ENCODE results near the gene MMP11. TPM values are rescaled to one million over a fixed set of nuclear protein-coding genes. Genes with fewer than 3 reads are reported as not detected.

MMP11 gene
- total RNA-seq, 5 donors from 2014 or later (not counting 1 experiment from before 2014, with no cell fraction given), result 1.6 to 5.3 (median 2.5) TPM

GRCh38 chr22:23752090-23752691, 20.5 kb upstream of the MMP11 start:
- DNase-seq (peak in 1 of 35 experiments; percentile 28), ATAC-seq (replicated peaks in 1 of 4) (no peak)
- Histone ChIP-seq H3K4me1 (ENCODE audit: control insufficient read depth in 1 of 2, extremely low read depth in 1 of 2, insufficient read depth in 2 of 2, low read length in 2 of 2) (peaks cover 7 to 19% of the 10 kb centered on the region in 2 experiments), H3K27me3 (replicated peaks in 1 of 2; ENCODE audit: control insufficient read depth in 2 of 2, extremely low read depth in 1 of 2, insufficient read depth in 2 of 2, low read length in 1 of 2) (peaks cover 0 to 2% of the 10 kb centered on the region in 2 experiments), H3K36me3 (ENCODE audit: control insufficient read depth in 2 of 2, extremely low read depth in 1 of 2, insufficient read depth in 1 of 2, low read length in 1 of 2) (no peaks in the 10 kb centered on the region), H3K9me3 (no peaks in the 10 kb centered on the region), H3K4me3 (ENCODE audit: control insufficient read depth in 1 of 2, extremely low read depth in 1 of 2, low read length in 1 of 2) (no peak overlapping the region), H3K27ac (ENCODE audit: low read length) (no peak overlapping the region)
- H3K27me3 Mint-ChIP-seq, result no peaks in the 10 kb centered on the region
- peaks cover 9 to 21% (median 13%) of the 10 kb centered on the region in 3 donors for H3K4me1 Mint-ChIP-seq
- H3K36me3 Mint-ChIP-seq, result no peaks in the 10 kb centered on the region
- peak overlapping the region; percentile 77 to 78 (median 77) for H3K4me3 Mint-ChIP-seq
- 67% methylated on average over 7 of the region's 9 CpGs for WGBS (ENCODE audit: insufficient coverage)
- POLR2A ChIA-PET, result no interaction called here
- CTCF ChIA-PET, result interaction anchor here in 1 of 2 donors (0.6 kb wide), 1 partner anchor 15 kb away, joined by 5 read pairs; the partner anchor contains the start of gene CHCHD10
- H3K27ac Mint-ChIP-seq, result peak overlapping the region; percentile 64 to 74
- no peaks in the 10 kb centered on the region for H3K9me3 Mint-ChIP-seq

GRCh38 chr22:23752750-23753149, 19.9 kb upstream of the MMP11 start:
- no peak for DNase-seq
- H3K36me3 ChIP-seq (ENCODE audit: control insufficient read depth in 2 of 2, extremely low read depth in 1 of 2, insufficient read depth in 1 of 2, low read length in 1 of 2), result no peaks in the 10 kb centered on the region

GRCh38 chr22:23753385-23753784, 19.3 kb upstream of the MMP11 start:
- no peak for DNase-seq
- POLR2A ChIA-PET, result no interaction called here

More at GRCh38 chr22:23752750-23753149, 19.9 kb upstream of the MMP11 start:
- Histone ChIP-seq H3K4me1 (ENCODE audit: control insufficient read depth in 1 of 2, extremely low read depth in 1 of 2, insufficient read depth in 2 of 2, low read length in 2 of 2) (peaks cover 7 to 19% of the 10 kb centered on the region in 2 experiments), H3K9me3 (no peaks in the 10 kb centered on the region), H3K27me3 (replicated peaks in 1 of 2; ENCODE audit: control insufficient read depth in 2 of 2, extremely low read depth in 1 of 2, insufficient read depth in 2 of 2, low read length in 1 of 2) (peaks cover 0 to 2% of the 10 kb centered on the region in 2 experiments), H3K27ac (ENCODE audit: low read length) (no peak overlapping the region), H3K4me3 (ENCODE audit: control insufficient read depth in 1 of 2, extremely low read depth in 1 of 2, low read length in 1 of 2) (no peak overlapping the region)
- WGBS (ENCODE audit: insufficient coverage), result 98% methylated on average over 16 of the region's 16 CpGs
- no peaks in the 10 kb centered on the region for H3K27me3 Mint-ChIP-seq
- H3K36me3 Mint-ChIP-seq, result no peaks in the 10 kb centered on the region
- ATAC-seq (replicated peaks in 1 of 4), result no peak
- ChIA-PET POLR2A (no interaction called here), CTCF (no interaction called here)
- peak overlapping the region; percentile 49 to 78 (median 77) for H3K4me3 Mint-ChIP-seq
- peak overlapping the region in 1 of 2 donors; percentile 63 for H3K27ac Mint-ChIP-seq
- H3K9me3 Mint-ChIP-seq, result no peaks in the 10 kb centered on the region
- H3K4me1 Mint-ChIP-seq, result peaks cover 9 to 21% (median 13%) of the 10 kb centered on the region in 3 donors

GRCh38 chr22:23754220-23754919, 18.3 kb upstream of the MMP11 start, which contains the start of gene VPREB3:
Gene VPREB3, minus strand, starts transcription at chr22:23754425. Its CDS starts 62 bp downstream, at chr22:23754363.
- H3K27ac ChIP-seq (ENCODE audit: low read length), result no peak within 1 kb of the TSS
- POLR2A ChIA-PET, result no interaction called here
- H3K27ac Mint-ChIP-seq, result no peak within 1 kb of the TSS
- H3K4me1 ChIP-seq (ENCODE audit: control insufficient read depth in 1 of 2, extremely low read depth in 1 of 2, insufficient read depth in 2 of 2, low read length in 2 of 2), result peaks cover 7 to 19% of the 10 kb centered on the region in 2 experiments
- CTCF ChIA-PET, result no interaction called here
- H3K36me3 ChIP-seq (ENCODE audit: control insufficient read depth in 2 of 2, extremely low read depth in 1 of 2, insufficient read depth in 1 of 2, low read length in 1 of 2), result no peaks in the 10 kb centered on the region
- H3K4me3 ChIP-seq (ENCODE audit: control insufficient read depth in 1 of 2, extremely low read depth in 1 of 2, low read length in 1 of 2), result no peak within 1 kb of the TSS
- H3K9me3 ChIP-seq, result no peaks in the 10 kb centered on the region
- peak within 1 kb of the TSS in 2 of 3 donors; percentile 39 to 50 for H3K4me3 Mint-ChIP-seq
- no peak for ATAC-seq (replicated peaks in 1 of 4)
- H3K9me3 Mint-ChIP-seq, result no peaks in the 10 kb centered on the region
- no peak for DNase-seq
- H3K36me3 Mint-ChIP-seq, result no peaks in the 10 kb centered on the region
- WGBS (ENCODE audit: insufficient coverage), result 88% methylated on average over 6 of the region's 14 CpGs
- H3K4me1 Mint-ChIP-seq, result peaks cover 9 to 21% (median 13%) of the 10 kb centered on the region in 3 donors
- peaks cover 0 to 2% of the 10 kb centered on the region in 2 experiments for H3K27me3 ChIP-seq (replicated peaks in 1 of 2; ENCODE audit: control insufficient read depth in 2 of 2, extremely low read depth in 1 of 2, insufficient read depth in 2 of 2, low read length in 1 of 2)
- no peaks in the 10 kb centered on the region for H3K27me3 Mint-ChIP-seq

More at GRCh38 chr22:23753385-23753784, 19.3 kb upstream of the MMP11 start:
- CTCF ChIA-PET, result interaction anchor here in 1 of 2 donors (0.6 kb wide), 1 partner anchor 30 kb away, joined by 3 read pairs; no protein-coding TSS in a partner anchor
- Histone ChIP-seq H3K9me3 (no peaks in the 10 kb centered on the region), H3K27me3 (replicated peaks in 1 of 2; ENCODE audit: control insufficient read depth in 2 of 2, extremely low read depth in 1 of 2, insufficient read depth in 2 of 2, low read length in 1 of 2) (peaks cover 0 to 2% of the 10 kb centered on the region in 2 experiments), H3K4me3 (ENCODE audit: control insufficient read depth in 1 of 2, extremely low read depth in 1 of 2, low read length in 1 of 2) (no peak overlapping the region), H3K36me3 (ENCODE audit: control insufficient read depth in 2 of 2, extremely low read depth in 1 of 2, insufficient read depth in 1 of 2, low read length in 1 of 2) (no peaks in the 10 kb centered on the region), H3K4me1 (ENCODE audit: control insufficient read depth in 1 of 2, extremely low read depth in 1 of 2, insufficient read depth in 2 of 2, low read length in 2 of 2) (peaks cover 7 to 19% of the 10 kb centered on the region in 2 experiments), H3K27ac (ENCODE audit: low read length) (no peak overlapping the region)
- peak overlapping the region in 2 of 3 donors; percentile 39 to 50 for H3K4me3 Mint-ChIP-seq
- WGBS (ENCODE audit: insufficient coverage), result 60% methylated on average over 2 of the region's 2 CpGs
- H3K27ac Mint-ChIP-seq, result no peak overlapping the region
- H3K36me3 Mint-ChIP-seq, result no peaks in the 10 kb centered on the region
- H3K4me1 Mint-ChIP-seq, result peaks cover 9 to 21% (median 13%) of the 10 kb centered on the region in 3 donors
- H3K27me3 Mint-ChIP-seq, result no peaks in the 10 kb centered on the region
- no peak for ATAC-seq (replicated peaks in 1 of 4)
- H3K9me3 Mint-ChIP-seq, result no peaks in the 10 kb centered on the region

- DNase-seq, result no peak
- ChIA-PET POLR2A (interaction anchor here in 1 of 2 donors (0.7 kb wide), 1 partner anchor 15 kb away, joined by 3 read pairs; no protein-coding TSS in a partner anchor), CTCF (no interaction called here)
- Mint-ChIP-seq H3K27ac (no peak overlapping the region), H3K4me3 (no peak overlapping the region), H3K4me1 (peaks cover 6 to 15% (median 7%) of the 10 kb centered on the region in 3 donors), H3K27me3 (no peaks in the 10 kb centered on the region), H3K36me3 (no peaks in the 10 kb centered on the region), H3K9me3 (no peaks in the 10 kb centered on the region)
- ATAC-seq (replicated peaks in 1 of 4), result no peak
- no peaks in the 10 kb centered on the region for H3K36me3 ChIP-seq (ENCODE audit: control insufficient read depth in 2 of 2, extremely low read depth in 1 of 2, insufficient read depth in 1 of 2, low read length in 1 of 2)
- peaks cover 7 to 15% of the 10 kb centered on the region in 2 experiments for H3K4me1 ChIP-seq (ENCODE audit: control insufficient read depth in 1 of 2, extremely low read depth in 1 of 2, insufficient read depth in 2 of 2, low read length in 2 of 2)
- no peak overlapping the region for H3K4me3 ChIP-seq (ENCODE audit: control insufficient read depth in 1 of 2, extremely low read depth in 1 of 2, low read length in 1 of 2)
- H3K27ac ChIP-seq (ENCODE audit: low read length), result no peak overlapping the region
- no peaks in the 10 kb centered on the region for H3K9me3 ChIP-seq
- H3K27me3 ChIP-seq (replicated peaks in 1 of 2; ENCODE audit: control insufficient read depth in 2 of 2, extremely low read depth in 1 of 2, insufficient read depth in 2 of 2, low read length in 1 of 2), result peaks cover 0 to 2% of the 10 kb centered on the region in 2 experiments
- WGBS (ENCODE audit: insufficient coverage), result 97% methylated on average over 3 of the region's 6 CpGs
These were observed 17.5 kb upstream of the MMP11 start for GRCh38 chr22:23754980-23755636.

- ATAC-seq (replicated peaks in 1 of 4), result no peak
- Histone ChIP-seq H3K27me3 (replicated peaks in 1 of 2; ENCODE audit: control insufficient read depth in 2 of 2, extremely low read depth in 1 of 2, insufficient read depth in 2 of 2, low read length in 1 of 2) (peaks cover 0 to 2% of the 10 kb centered on the region in 2 experiments), H3K4me3 (ENCODE audit: control insufficient read depth in 1 of 2, extremely low read depth in 1 of 2, low read length in 1 of 2) (no peak overlapping the region), H3K36me3 (ENCODE audit: control insufficient read depth in 2 of 2, extremely low read depth in 1 of 2, insufficient read depth in 1 of 2, low read length in 1 of 2) (no peaks in the 10 kb centered on the region), H3K4me1 (ENCODE audit: control insufficient read depth in 1 of 2, extremely low read depth in 1 of 2, insufficient read depth in 2 of 2, low read length in 2 of 2) (peaks cover 5 to 9% of the 10 kb centered on the region in 2 experiments), H3K9me3 (no peaks in the 10 kb centered on the region), H3K27ac (ENCODE audit: low read length) (no peak overlapping the region)
- WGBS (ENCODE audit: insufficient coverage), result 88% methylated on average over 5 of the region's 8 CpGs
- Mint-ChIP-seq H3K36me3 (no peaks in the 10 kb centered on the region), H3K4me3 (no peak overlapping the region), H3K27ac (no peak overlapping the region), H3K4me1 (peaks cover 0 to 10% (median under 1%) of the 10 kb centered on the region in 3 donors), H3K27me3 (no peaks in the 10 kb centered on the region), H3K9me3 (no peaks in the 10 kb centered on the region)
- ChIA-PET CTCF (no interaction called here), POLR2A (interaction anchor here in 1 of 2 donors (0.7 kb wide), 1 partner anchor 14 kb away, joined by 3 read pairs; no protein-coding TSS in a partner anchor)
- DNase-seq, result no peak
These were observed 16.9 kb upstream of the MMP11 start for GRCh38 chr22:23755711-23756110.
